ENCODE results near the gene PPFIA1. TPM values are rescaled to one million over a fixed set of nuclear protein-coding genes. Genes with fewer than 3 reads are reported as not detected.

The PPFIA1 gene
- total and polyA plus RNA-seq, 2 of the 8 experiments (the other 6 are each of a cell fraction or from before 2014, with no cell fraction given): 44.3 to 73.5 TPM

DNA sequence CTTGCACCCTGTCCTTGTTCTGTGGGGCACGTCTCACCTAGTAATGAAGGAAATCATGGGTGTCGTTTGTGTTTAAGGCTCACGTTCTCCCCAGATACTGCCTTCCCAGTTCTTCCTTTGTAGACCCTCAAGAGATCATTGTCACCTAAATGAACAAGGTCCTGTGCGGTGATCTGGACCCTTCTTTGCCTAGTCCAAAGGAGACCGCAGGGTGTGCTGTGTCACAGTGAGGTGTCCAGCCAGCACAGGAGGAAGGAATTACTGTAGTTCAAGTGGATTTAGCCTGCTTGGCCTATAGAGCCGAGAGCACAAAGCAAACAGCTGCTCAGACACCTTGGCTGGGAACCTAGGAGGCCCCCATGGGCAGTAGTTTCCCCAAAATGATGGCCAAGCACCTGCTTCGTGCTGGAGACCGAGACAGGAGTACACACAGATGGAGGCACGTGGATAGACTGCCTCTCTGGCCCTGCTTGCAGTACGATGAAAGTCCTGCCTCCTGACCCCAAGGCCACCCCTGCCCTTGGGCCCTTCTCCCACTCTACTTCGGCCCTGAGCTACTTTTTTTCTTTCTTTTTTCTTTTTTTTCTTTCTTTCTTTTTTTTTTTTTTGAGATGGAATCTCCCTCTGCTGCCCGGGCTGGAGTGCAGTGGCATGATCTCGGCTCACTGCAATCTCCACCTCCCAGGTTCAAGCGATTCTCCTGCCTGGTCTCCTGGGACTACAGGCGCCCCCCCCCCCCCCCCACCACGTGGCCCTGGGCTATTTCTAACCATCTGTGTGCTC, 19.4 kb upstream of the PPFIA1 start (continued):
- TF ChIP-seq, protein P1, sequence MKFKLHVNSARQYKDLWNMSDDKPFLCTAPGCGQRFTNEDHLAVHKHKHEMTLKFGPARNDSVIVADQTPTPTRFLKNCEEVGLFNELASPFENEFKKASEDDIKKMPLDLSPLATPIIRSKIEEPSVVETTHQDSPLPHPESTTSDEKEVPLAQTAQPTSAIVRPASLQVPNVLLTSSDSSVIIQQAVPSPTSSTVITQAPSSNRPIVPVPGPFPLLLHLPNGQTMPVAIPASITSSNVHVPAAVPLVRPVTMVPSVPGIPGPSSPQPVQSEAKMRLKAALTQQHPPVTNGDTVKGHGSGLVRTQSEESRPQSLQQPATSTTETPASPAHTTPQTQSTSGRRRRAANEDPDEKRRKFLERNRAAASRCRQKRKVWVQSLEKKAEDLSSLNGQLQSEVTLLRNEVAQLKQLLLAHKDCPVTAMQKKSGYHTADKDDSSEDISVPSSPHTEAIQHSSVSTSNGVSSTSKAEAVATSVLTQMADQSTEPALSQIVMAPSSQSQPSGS (IDR thresholded peaks at IDR 0.05; ENCODE audit: low read length): no peak
- no peak for TF ChIP-seq TCF12 (IDR thresholded peaks at IDR 0.05; ENCODE audit: low read depth, low read length)
- TF ChIP-seq CHD1 (IDR thresholded peaks at IDR 0.05; ENCODE audit: low read depth, low read length): no peak
- TF ChIP-seq, protein P2, sequence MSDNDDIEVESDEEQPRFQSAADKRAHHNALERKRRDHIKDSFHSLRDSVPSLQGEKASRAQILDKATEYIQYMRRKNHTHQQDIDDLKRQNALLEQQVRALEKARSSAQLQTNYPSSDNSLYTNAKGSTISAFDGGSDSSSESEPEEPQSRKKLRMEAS (IDR thresholded peaks at IDR 0.05): no peak
- TF ChIP-seq JUN (IDR thresholded peaks at IDR 0.05; ENCODE audit: low read depth, low read length): no peak

Measured in H1 (cell line).